H7 (cell line): ENCODE results near the gene TMEM233. TPM values are rescaled to one million over a fixed set of nuclear protein-coding genes. Genes with fewer than 3 reads are reported as not detected.
A peak's percentile ranks its signal among the peaks of the same experiment; 100 is the strongest.

ENCODE experiments used
- DNase-seq: peaks from one replicate; pipeline ENCODE4 v3.0.0; 2012
- H3K27me3 ChIP-seq: 2 replicates; pipeline ENCODE4 v1.6.0; 2011; ENCODE audit warnings: mild to moderate bottlenecking, low read length; ENCODE audit not compliant: control insufficient read depth, insufficient read depth
- H3K36me3 ChIP-seq: replicated peaks from 2 replicates; pipeline ENCODE4 v1.5.1; 2011; ENCODE audit warnings: low read length; ENCODE audit not compliant: control insufficient read depth, insufficient read depth
- H3K4me3 ChIP-seq: 2 replicates; pipeline ENCODE4 v1.5.1; 2011; ENCODE audit warnings: low read depth, mild to moderate bottlenecking, control low read depth, low read length, moderate library complexity; ENCODE audit not compliant: insufficient read depth
- total RNA-seq: library from RNA; depleted of rRNA; stranded (reverse); fragments of >200 nt; shearing (Covaris generic); gene quantifications from 2 replicates; pipeline ENCODE4 v1.2.3, GENCODE V29; 2014; rRNA removed

Gene TMEM233
- not detected in 2 replicates for total RNA-seq

DNA sequence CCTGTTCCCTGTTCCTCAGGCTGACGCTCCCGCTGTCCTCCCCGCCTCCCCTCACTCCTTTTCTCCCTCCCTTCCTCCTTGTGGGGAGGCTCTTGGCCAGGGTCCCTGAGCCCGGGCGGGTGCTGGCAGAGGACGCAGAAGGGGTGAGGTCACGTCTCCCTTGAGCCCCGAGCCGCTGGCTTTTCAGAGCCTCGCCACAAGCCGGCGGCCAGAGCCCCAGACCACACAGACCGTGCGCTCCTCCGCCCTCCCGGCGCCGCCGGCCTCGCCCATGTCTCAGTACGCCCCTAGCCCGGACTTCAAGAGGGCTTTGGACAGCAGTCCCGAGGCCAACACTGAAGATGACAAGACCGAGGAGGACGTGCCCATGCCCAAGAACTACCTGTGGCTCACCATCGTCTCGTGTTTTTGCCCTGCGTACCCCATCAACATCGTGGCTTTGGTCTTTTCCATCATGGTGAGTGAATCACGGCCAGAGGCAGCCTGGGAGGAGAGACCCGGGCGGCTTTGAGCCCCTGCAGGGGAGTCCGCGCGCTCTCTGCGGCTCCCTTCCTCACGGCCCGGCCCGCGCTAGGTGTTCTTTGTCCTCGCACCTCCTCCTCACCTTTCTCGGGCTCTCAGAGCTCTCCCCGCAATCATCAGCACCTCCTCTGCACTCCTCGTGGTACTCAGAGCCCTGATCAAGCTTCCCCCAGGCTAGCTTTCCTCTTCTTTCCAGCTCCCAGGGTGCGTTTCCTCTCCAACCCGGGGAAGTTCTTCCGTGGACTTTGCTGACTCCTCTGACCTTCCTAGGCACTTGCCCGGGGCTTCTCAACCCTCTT lies at the start of gene TMEM233:
Gene TMEM233, plus strand, starts transcription at position 197 of the 821 bp plus-strand sequence. Its CDS starts 75 bp downstream, at position 272.
- H3K4me3 ChIP-seq, result peak within 1 kb of the TSS; percentile 59
- H3K36me3 ChIP-seq, result no peaks in the 10 kb centered on the region
- DNase-seq, result peak; percentile 83
- peaks cover 50% of the 10 kb centered on the region for H3K27me3 ChIP-seq

GRCh38 chr12:119544765-119545625 lies 48.6 kb upstream of the TMEM233 start:
- Histone ChIP-seq H3K4me3 (no peak overlapping the region), H3K27me3 (no peaks in the 10 kb centered on the region), H3K36me3 (no peaks in the 10 kb centered on the region)
- DNase-seq, result peak; percentile 66

DNA sequence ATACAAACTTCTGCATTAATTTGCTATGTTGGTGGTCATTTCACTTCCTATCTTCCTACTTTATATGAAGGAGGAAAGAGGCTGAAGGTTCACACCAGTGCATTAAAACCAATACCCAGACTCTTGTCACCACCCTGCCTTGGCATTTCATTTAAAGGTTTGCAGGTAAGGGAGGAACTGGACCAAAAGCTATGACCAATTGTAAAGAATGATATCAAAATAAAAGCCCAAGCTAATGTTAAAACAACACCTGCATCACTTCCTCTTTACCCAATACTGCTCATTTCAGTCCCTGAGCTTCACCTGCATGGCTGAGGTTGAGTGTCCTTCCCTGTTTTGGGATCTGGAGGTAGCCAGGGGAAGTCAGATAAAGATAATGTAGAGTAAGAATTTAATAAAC lies 47.2 kb upstream of the TMEM233 start:
- H3K27me3 ChIP-seq, result no peaks in the 10 kb centered on the region

DNA sequence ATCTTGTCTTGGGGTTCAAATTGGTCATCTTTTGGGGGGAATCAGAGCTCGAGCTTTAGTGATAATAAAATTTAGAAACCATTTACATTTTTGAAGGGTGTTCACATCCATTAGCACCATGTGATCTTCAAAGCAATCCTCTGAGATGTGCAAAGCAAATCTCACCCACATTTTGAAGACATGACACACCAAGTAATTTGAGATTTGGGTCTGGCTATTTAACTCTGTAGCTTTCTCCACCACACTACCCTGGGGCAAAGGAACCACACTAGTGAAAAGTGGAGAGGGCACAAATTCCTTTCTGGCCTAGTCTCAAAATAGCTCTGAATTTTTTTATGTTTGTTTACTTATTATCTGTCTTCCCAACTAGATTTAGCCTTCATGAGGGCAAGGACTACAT lies 46.6 kb upstream of the TMEM233 start:
- Histone ChIP-seq H3K27me3 (no peaks in the 10 kb centered on the region), H3K4me3 (no peak overlapping the region), H3K36me3 (no peaks in the 10 kb centered on the region)
- DNase-seq, result no peak

More for the DNA sequence above, 47.2 kb upstream of the TMEM233 start:
- DNase-seq, result no peak
- no peak overlapping the region for H3K4me3 ChIP-seq
- H3K36me3 ChIP-seq, result no peaks in the 10 kb centered on the region

DNA sequence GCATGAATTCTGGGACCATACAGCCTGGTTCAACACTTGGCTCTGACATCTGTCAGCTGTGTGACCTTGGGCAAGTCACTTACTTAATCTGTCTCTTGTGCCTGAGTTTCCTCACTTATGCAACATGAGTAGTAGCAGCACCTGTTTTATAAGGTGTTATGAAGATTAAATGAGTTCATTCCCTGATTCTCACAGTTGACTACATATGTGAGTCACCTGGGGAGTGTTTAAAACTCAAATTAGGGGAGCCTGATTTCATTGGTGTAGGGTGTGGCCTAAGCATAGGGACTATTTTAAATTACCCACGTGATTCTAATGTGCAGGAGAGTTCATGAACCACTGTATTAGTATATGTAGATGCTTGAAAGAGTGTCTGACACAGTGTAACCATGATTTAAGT lies 36.7 kb upstream of the TMEM233 start:
- H3K27me3 ChIP-seq, result no peaks in the 10 kb centered on the region
- H3K36me3 ChIP-seq, result no peaks in the 10 kb centered on the region
- DNase-seq, result no peak
- H3K4me3 ChIP-seq, result no peak overlapping the region

DNA sequence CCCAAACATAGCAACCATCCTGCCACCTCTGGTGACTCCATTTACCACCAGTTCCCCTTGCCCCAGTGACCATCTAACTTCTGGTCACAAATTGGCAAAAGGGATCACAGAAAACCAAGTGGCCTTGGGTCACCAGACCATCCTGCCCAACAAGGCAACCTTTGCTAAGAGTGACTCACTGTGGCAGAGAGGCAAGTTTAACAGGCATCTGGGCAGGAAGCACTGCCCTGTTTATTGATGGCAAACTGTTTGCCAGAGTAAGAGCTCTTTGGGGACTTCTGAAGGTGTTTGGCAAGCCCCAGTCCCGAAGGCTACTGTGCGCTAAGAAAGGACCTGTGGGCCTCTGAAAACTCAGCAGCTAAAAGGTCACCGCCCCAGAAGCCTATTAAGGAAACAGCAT lies 28.2 kb upstream of the TMEM233 start:
- no peak for DNase-seq
- no peaks in the 10 kb centered on the region for H3K36me3 ChIP-seq
- no peaks in the 10 kb centered on the region for H3K27me3 ChIP-seq
- no peak overlapping the region for H3K4me3 ChIP-seq

DNA sequence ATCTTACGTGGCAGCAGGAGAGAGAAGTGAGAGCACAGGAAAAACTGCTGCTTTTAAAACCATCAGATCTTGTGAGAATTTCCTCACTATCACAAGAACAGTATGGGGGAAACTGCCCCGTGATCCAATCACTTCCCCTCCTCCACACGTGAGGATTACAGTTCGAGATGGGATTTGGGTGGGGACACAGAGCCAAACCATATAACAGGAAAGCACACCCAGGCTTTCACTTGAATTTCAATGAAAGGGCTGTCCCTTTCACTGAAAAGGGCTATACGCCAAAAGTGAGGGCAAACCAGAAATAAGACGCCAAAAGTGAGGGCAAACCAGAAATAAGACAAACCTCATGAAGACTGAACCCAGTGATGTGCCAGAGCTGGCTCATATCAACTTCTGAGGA lies 22.8 kb upstream of the TMEM233 start:
- H3K27me3 ChIP-seq, result no peaks in the 10 kb centered on the region
- no peak for DNase-seq
- H3K36me3 ChIP-seq, result no peaks in the 10 kb centered on the region
- no peak overlapping the region for H3K4me3 ChIP-seq

- H3K36me3 ChIP-seq, result no peaks in the 10 kb centered on the region
- no peak for DNase-seq
- H3K4me3 ChIP-seq, result no peak overlapping the region
- H3K27me3 ChIP-seq, result no peaks in the 10 kb centered on the region
Observed at GRCh38 chr12:119573086-119573485, 20.5 kb upstream of the TMEM233 start.

- no peak for DNase-seq
- H3K4me3 ChIP-seq, result no peak overlapping the region
- no peaks in the 10 kb centered on the region for H3K36me3 ChIP-seq
- H3K27me3 ChIP-seq, result no peaks in the 10 kb centered on the region
Observed at GRCh38 chr12:119574255-119574654, 19.3 kb upstream of the TMEM233 start.

GRCh38 chr12:119576118-119576810 lies 17.3 kb upstream of the TMEM233 start:
- Histone ChIP-seq H3K27me3 (no peaks in the 10 kb centered on the region), H3K4me3 (no peak overlapping the region), H3K36me3 (no peaks in the 10 kb centered on the region)
- no peak for DNase-seq

GRCh38 chr12:119576915-119577314 lies 16.7 kb upstream of the TMEM233 start:
- no peak for DNase-seq
- H3K36me3 ChIP-seq, result no peaks in the 10 kb centered on the region

GRCh38 chr12:119578112-119578511 lies 15.5 kb upstream of the TMEM233 start:
- no peaks in the 10 kb centered on the region for H3K36me3 ChIP-seq
- H3K4me3 ChIP-seq, result no peak overlapping the region
- DNase-seq, result no peak
- no peaks in the 10 kb centered on the region for H3K27me3 ChIP-seq

More at GRCh38 chr12:119576915-119577314, 16.7 kb upstream of the TMEM233 start:
- H3K27me3 ChIP-seq, result no peaks in the 10 kb centered on the region
- no peak overlapping the region for H3K4me3 ChIP-seq

GRCh38 chr12:119589097-119589496 lies 4.5 kb upstream of the TMEM233 start:
- peaks cover 24% of the 10 kb centered on the region for H3K27me3 ChIP-seq
- no peak for DNase-seq
- no peak overlapping the region for H3K4me3 ChIP-seq
- H3K36me3 ChIP-seq, result no peaks in the 10 kb centered on the region

DNA sequence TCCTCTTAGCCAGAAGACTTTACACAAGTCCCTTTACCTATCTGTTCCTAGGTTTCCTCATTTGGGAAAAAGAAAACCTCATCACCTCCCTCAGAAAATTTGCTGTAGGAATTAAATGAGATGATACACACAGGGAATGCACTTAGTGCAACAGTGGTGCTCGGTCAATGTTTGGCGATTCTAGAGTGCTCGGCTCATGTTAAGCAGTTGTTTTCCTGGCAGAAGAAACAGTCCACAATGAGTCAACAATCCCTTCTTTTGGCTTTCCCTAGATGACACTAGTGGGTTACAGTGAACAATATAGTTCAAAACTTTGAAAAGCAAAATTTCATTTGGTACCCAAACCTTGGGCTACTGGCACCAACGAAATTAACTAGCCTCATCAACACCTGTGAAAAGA lies 3.9 kb upstream of the TMEM233 start:
- peaks cover 29% of the 10 kb centered on the region for H3K27me3 ChIP-seq
- no peak overlapping the region for H3K4me3 ChIP-seq
- no peaks in the 10 kb centered on the region for H3K36me3 ChIP-seq
- DNase-seq, result no peak
